IMR-90 (cell line): Measurements from ENCODE around the gene NKIRAS1. TPM values are rescaled to one million over a fixed set of nuclear protein-coding genes. Genes with fewer than 3 reads are reported as not detected.

Experiments used
- ATAC-seq: fragments of 200-7000 bp; cut with Tn5 transposase; 2 replicates; pipeline ENCODE4 v1.9.1; 2020; ENCODE audit warnings: low read depth, mild to moderate bottlenecking, moderate library complexity
- BruUV-seq: library from RNA; stranded (reverse); fragments of 400-500 nt; replicated peaks from 2 replicates; lab custom pipeline; 2021; lab: Mats Ljungman, UMichigan
- CTCF ChIA-PET: fragments of 300-600 bp; formaldehyde crosslinking; extraction: SDS; loops from one replicate; lab custom pipeline; 2021; ENCODE audit warnings: antibody characterized with exemption; lab: Yijun Ruan, JAX
- POLR2A ChIA-PET: fragments of 300-600 bp; sonication (Branson Sonifier 250); formaldehyde crosslinking; loops from one replicate; lab custom pipeline; 2022; ENCODE audit warnings: antibody characterized with exemption; ENCODE audit not compliant: unreplicated experiment; lab: Charles Lee
- DNase-seq: peaks from one replicate; pipeline ENCODE4 v3.0.0; 2013
- H2AFZ ChIP-seq: replicated peaks from 2 replicates; pipeline ENCODE3; 2013; ENCODE audit warnings: low read length, mild to moderate bottlenecking; ENCODE audit not compliant: poor library complexity
- H2AK5ac ChIP-seq: 2 replicates; pipeline ENCODE4 v1.6.1; 2013; ENCODE audit warnings: low read depth, low read length, inconsistent platforms
- H2AK9ac ChIP-seq: replicated peaks from 2 replicates; pipeline ENCODE3; 2013; ENCODE audit warnings: mild to moderate bottlenecking, low read depth, low read length, moderate library complexity; ENCODE audit not compliant: poor library complexity
- H2BK120ac ChIP-seq: 2 replicates; pipeline ENCODE4 v1.6.1; 2013; ENCODE audit warnings: low read depth, low read length, inconsistent platforms
- H2BK15ac ChIP-seq: 3 replicates; pipeline ENCODE4 v1.6.1; 2013; ENCODE audit warnings: low read depth, low read length, inconsistent platforms
- H2BK20ac ChIP-seq: 2 replicates; pipeline ENCODE4 v1.6.1; 2013; ENCODE audit warnings: low read depth, mild to moderate bottlenecking, inconsistent platforms, low read length, moderate library complexity
- H2BK5ac ChIP-seq: 2 replicates; pipeline ENCODE4 v1.6.1; 2013; ENCODE audit warnings: mild to moderate bottlenecking, low read depth, low read length, inconsistent platforms; ENCODE audit not compliant: poor library complexity, severe bottlenecking
- H3K14ac ChIP-seq: replicated peaks from 2 replicates; pipeline ENCODE4 v1.6.1; 2013; ENCODE audit warnings: low read depth, low read length, inconsistent platforms
- H3K18ac ChIP-seq: 2 replicates; pipeline ENCODE4 v1.6.1; 2013; ENCODE audit warnings: low read depth, low read length, control low read depth
- H3K23ac ChIP-seq: 2 replicates; pipeline ENCODE4 v1.6.1; 2013; ENCODE audit warnings: low read depth, low read length, inconsistent platforms
- H3K27ac ChIP-seq: 2 replicates; pipeline ENCODE4 v1.5.1; 2013; ENCODE audit warnings: mild to moderate bottlenecking, control low read depth, low read length; ENCODE audit not compliant: insufficient read depth
- H3K27me3 ChIP-seq: 2 replicates; pipeline ENCODE4 v1.6.1; 2013; ENCODE audit warnings: low read length; ENCODE audit not compliant: control insufficient read depth, insufficient read depth
- H3K36me3 ChIP-seq: 2 replicates; pipeline ENCODE4 v1.6.1; 2013; ENCODE audit warnings: low read length, mixed read lengths; ENCODE audit not compliant: control insufficient read depth, insufficient read depth
- H3K4ac ChIP-seq: 2 replicates; pipeline ENCODE4 v1.6.1; 2013; ENCODE audit warnings: low read depth, low read length, inconsistent platforms
- H3K4me1 ChIP-seq: 2 replicates; pipeline ENCODE4 v1.6.1; 2013; ENCODE audit warnings: low read length, mixed read lengths; ENCODE audit not compliant: control insufficient read depth, insufficient read depth
- H3K4me2 ChIP-seq: 2 replicates; pipeline ENCODE4 v1.6.1; 2013; ENCODE audit warnings: low read depth, mild to moderate bottlenecking, control low read depth, low read length, moderate library complexity
- H3K4me3 ChIP-seq: 2 replicates; pipeline ENCODE4 v1.5.1; 2013; ENCODE audit warnings: low read depth, mild to moderate bottlenecking, control low read depth, low read length, moderate library complexity; ENCODE audit not compliant: insufficient read depth
- H3K56ac ChIP-seq: 2 replicates; pipeline ENCODE4 v1.6.1; 2013; ENCODE audit warnings: low read length, inconsistent platforms; ENCODE audit not compliant: insufficient read depth; ENCODE audit errors: extremely low read depth
- H3K79me1 ChIP-seq, 2 experiments: 2 replicates each; pipeline ENCODE4 v1.6.1; 2013; ENCODE audit warnings: low read length in 2 of 2, inconsistent platforms in 1 of 2, low read depth in 1 of 2
- H3K9ac ChIP-seq: 2 replicates; pipeline ENCODE4 v1.6.1; 2013; ENCODE audit warnings: low read depth, low read length, control low read depth
- H3K9me1 ChIP-seq: 2 replicates; pipeline ENCODE4 v1.6.1; 2013; ENCODE audit warnings: low read length, inconsistent platforms; ENCODE audit not compliant: insufficient read depth
- H3K9me3 ChIP-seq: 2 replicates; pipeline ENCODE4 v1.6.1; 2013; ENCODE audit warnings: low read length; ENCODE audit not compliant: control insufficient read depth, insufficient read depth
- H4K20me1 ChIP-seq: 2 replicates; pipeline ENCODE4 v1.6.1; 2013; ENCODE audit warnings: low read length, inconsistent platforms; ENCODE audit not compliant: insufficient read depth
- H4K5ac ChIP-seq: 2 replicates; pipeline ENCODE4 v1.6.1; 2013; ENCODE audit warnings: mild to moderate bottlenecking, low read depth, low read length, control low read depth
- H4K8ac ChIP-seq, 2 experiments: 2 replicates each; pipeline ENCODE4 v1.6.1; 2013; ENCODE audit warnings: low read depth in 2 of 2, low read length in 2 of 2, control low read depth in 1 of 2, inconsistent platforms in 1 of 2
- H4K91ac ChIP-seq: 2 replicates; pipeline ENCODE4 v1.6.1; 2013; ENCODE audit warnings: low read depth, low read length, inconsistent platforms; ENCODE audit not compliant: insufficient read depth
- BHLHE40 ChIP-seq: fragments of 150-350 bp; IDR thresholded peaks from 2 replicates; pipeline ENCODE4 v1.6.1; 2016; ENCODE audit warnings: mild to moderate bottlenecking, low read depth, low read length
- CEBPB ChIP-seq: IDR thresholded peaks from 2 replicates; pipeline ENCODE4 v1.6.1; 2012; ENCODE audit warnings: low read depth, low read length, improper control_type of control experiment
- CHD1 ChIP-seq: IDR thresholded peaks from 2 replicates; pipeline ENCODE4 v1.6.1; 2012; ENCODE audit warnings: low read depth, low read length, improper control_type of control experiment
- CTCF ChIP-seq: conservative IDR thresholded peaks from 2 replicates; pipeline ENCODE4 v1.5.1; 2012; ENCODE audit warnings: mild to moderate bottlenecking, low read depth, low read length, improper control_type of control experiment
- ELK1 ChIP-seq: fragments of 150-350 bp; IDR thresholded peaks from 2 replicates; pipeline ENCODE4 v1.6.1; 2016; ENCODE audit warnings: low read depth, mild to moderate bottlenecking, low read length, moderate library complexity, borderline replicate concordance
- FOS ChIP-seq: fragments of 150-350 bp; IDR thresholded peaks from 2 replicates; pipeline ENCODE4 v1.6.1; 2016; ENCODE audit warnings: low read depth, low read length
- MAZ ChIP-seq: IDR thresholded peaks from 2 replicates; pipeline ENCODE4 v1.6.1; 2012; ENCODE audit warnings: low read depth, mild to moderate bottlenecking, low read length, improper control_type of control experiment, moderate library complexity, borderline replicate concordance
- NFE2L2 ChIP-seq: fragments of 150-350 bp; IDR thresholded peaks from 2 replicates; pipeline ENCODE4 v1.6.1; 2016; ENCODE audit warnings: low read depth, mild to moderate bottlenecking, low read length
- POLR2A ChIP-seq: IDR thresholded peaks from 2 replicates; pipeline ENCODE4 v1.6.1; 2012; ENCODE audit warnings: mild to moderate bottlenecking, low read depth, low read length
- RAD21 ChIP-seq: IDR thresholded peaks from 2 replicates; pipeline ENCODE4 v1.6.1; 2012; ENCODE audit warnings: low read length, improper control_type of control experiment
- RCOR1 ChIP-seq: IDR thresholded peaks from 2 replicates; pipeline ENCODE4 v1.6.1; 2012; ENCODE audit warnings: mild to moderate bottlenecking, low read length, improper control_type of control experiment; ENCODE audit not compliant: insufficient replicate concordance
- SMC3 ChIP-seq: fragments of 150-350 bp; IDR thresholded peaks from 2 replicates; pipeline ENCODE4 v1.6.1; 2016; ENCODE audit warnings: low read depth, mild to moderate bottlenecking, antibody characterized with exemption, low read length, moderate library complexity
- USF2 ChIP-seq: fragments of 150-350 bp; IDR thresholded peaks from 2 replicates; pipeline ENCODE4 v1.6.1; 2017; ENCODE audit warnings: mild to moderate bottlenecking, antibody characterized with exemption, low read length, low read depth
- WGBS, 2 experiments: methylation state at CpG; one replicate each; pipeline versions ENCODE4 v1.1.5 to v1.1.7; 2013; ENCODE audit warnings: missing lambda C conversion rate in 2 of 2; ENCODE audit not compliant: insufficient read length in 1 of 2; ENCODE audit errors: extremely low coverage in 2 of 2; 5-methylcytosine and 5-hydroxymethylcytosine counted together
- dilution Hi-C: fragments of 300-500 bp; cut with HindIII; formaldehyde crosslinking; loops from one replicate; pipeline ENCODE4 v1.14.3; 2018; ENCODE audit warnings: low sequenced_read_pairs; ENCODE audit not compliant: unreplicated experiment
- in situ Hi-C: fragments of 300-500 bp; cut with MboI; formaldehyde crosslinking; loops from 3 replicates; pipeline ENCODE4 v1.14.3; 2019; ENCODE audit warnings: low sequenced_read_pairs, inconsistent platforms, mixed read lengths
- intact Hi-C: fragments of 100-400 bp; cut with micrococcal nuclease; formaldehyde crosslinking; loops from 2 replicates; pipeline ENCODE4 v1.10.0; 2022
- polyA plus RNA-seq, 3 experiments: library from polyadenylated mRNA; depleted of rRNA; stranded (reverse); fragments of >200 nt; gene quantifications; 2 replicates each; pipeline ENCODE4 v1.2.3, GENCODE V29; 2012; ENCODE audit warnings: low replicate concordance in 1 of 3
- total RNA-seq: library from RNA; depleted of rRNA; stranded (reverse); fragments of >200 nt; gene quantifications from 2 replicates; pipeline ENCODE4 v1.2.3, GENCODE V29; 2012

Gene NKIRAS1
- total and polyA plus RNA-seq, 2 of the 4 experiments (the other 2 are of a cell fraction): 6.1 to 6.8 TPM

DNA sequence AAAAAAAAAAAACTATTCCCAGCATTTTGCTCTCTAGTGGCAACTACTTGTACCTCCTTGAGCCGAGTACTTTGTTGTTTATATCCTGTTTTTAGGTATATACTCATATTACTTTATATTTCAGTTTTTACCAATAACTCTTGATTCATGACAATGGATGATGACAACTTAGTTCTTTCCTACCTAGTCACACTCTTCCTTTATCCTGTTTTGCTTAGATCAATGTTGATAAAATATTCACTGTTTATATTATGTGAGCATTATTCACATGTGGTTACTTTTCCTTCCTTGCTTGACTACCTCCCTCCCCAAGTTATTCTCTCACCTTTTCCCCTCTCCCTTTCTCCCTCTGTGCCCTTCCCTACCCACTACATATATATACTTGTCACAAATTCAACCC is 53.7 kb downstream of the NKIRAS1 start:
- DNase-seq: peak; percentile 31

More for the DNA sequence above, 53.7 kb downstream of the NKIRAS1 start:
- Histone ChIP-seq H4K5ac (no peak overlapping the region), H3K14ac (no peak overlapping the region), H4K20me1 (peaks cover 67% of the 10 kb centered on the region), H3K23ac (no peak overlapping the region), H3K27me3 (no peaks in the 10 kb centered on the region), H2AK9ac (no peak overlapping the region), H3K79me1 (peaks cover 35 to 75% of the 10 kb centered on the region in 2 experiments), H3K27ac (no peak overlapping the region), H3K4me2 (no peak overlapping the region), H3K4me3 (no peak overlapping the region), H3K56ac (no peak overlapping the region), H3K9me3 (no peaks in the 10 kb centered on the region), H3K4ac (no peak overlapping the region), H3K9ac (no peak overlapping the region), H3K18ac (no peak overlapping the region), H2BK15ac (no peak overlapping the region), H3K36me3 (peaks cover 3% of the 10 kb centered on the region; the same call in 1 of the 2 replicates), H2AFZ (no peak overlapping the region), H2BK20ac (no peak overlapping the region), H3K4me1 (peaks cover 17% of the 10 kb centered on the region), H2BK120ac (no peak overlapping the region), H4K8ac (no peak overlapping the region), H2BK5ac (no peak overlapping the region), H4K91ac (no peak overlapping the region), H2AK5ac (no peak overlapping the region), H3K9me1 (peaks cover 18% of the 10 kb centered on the region)
- POLR2A ChIA-PET: no interaction called here
- intact Hi-C loops (no loop called here), dilution Hi-C loops (no loop called here), in situ Hi-C loops (no loop called here)
- CTCF ChIA-PET: no interaction called here
- no CpG with 5 or more reads among the region's 1 CpG for WGBS, 2 experiments
- ATAC-seq: no peak
- TF ChIP-seq FOS: no peak
- TF ChIP-seq CEBPB: no peak
- no peak for TF ChIP-seq ELK1
- no peak for TF ChIP-seq USF2
- TF ChIP-seq SMC3: no peak
- no peak for TF ChIP-seq CHD1
- no peak for TF ChIP-seq POLR2A
- no peak for TF ChIP-seq BHLHE40
- no peak for TF ChIP-seq RCOR1
- TF ChIP-seq NFE2L2: no peak
- TF ChIP-seq MAZ: no peak
- TF ChIP-seq RAD21: no peak
- TF ChIP-seq CTCF: no peak
- BruUV-seq: no TSS peak
